ENCODE measurements around the gene GPR148.

The GPR148 gene

DNA sequence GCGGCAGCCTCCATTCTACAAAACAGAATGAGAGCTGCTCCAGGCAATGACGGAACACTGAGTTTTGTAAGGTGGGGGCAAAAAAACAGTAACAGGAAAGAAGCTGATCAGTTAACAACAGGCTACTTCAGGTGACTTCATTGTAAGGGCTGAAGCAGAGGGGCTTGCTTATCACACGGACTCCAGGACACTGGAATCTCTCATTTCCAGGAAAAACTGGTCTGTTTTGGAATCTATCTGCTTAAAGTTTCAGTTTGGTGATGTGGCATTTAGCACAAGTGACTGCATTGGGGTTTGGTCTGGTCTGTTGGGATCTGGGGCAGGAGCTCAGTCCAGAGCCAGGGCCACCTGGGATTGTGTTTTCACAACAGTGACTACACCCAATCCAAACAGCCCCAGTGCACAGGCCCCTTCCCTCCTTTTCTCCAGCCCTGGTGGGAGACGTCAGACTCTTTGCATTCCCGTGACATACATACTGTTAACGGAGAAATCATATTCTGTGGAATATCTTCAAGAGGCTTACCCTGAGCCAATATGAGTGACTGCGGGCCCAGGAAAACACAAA lies 40.6 kb downstream of the GPR148 start:
- DNase-seq (ENCODE audit: low spot score), result no peak

DNA sequence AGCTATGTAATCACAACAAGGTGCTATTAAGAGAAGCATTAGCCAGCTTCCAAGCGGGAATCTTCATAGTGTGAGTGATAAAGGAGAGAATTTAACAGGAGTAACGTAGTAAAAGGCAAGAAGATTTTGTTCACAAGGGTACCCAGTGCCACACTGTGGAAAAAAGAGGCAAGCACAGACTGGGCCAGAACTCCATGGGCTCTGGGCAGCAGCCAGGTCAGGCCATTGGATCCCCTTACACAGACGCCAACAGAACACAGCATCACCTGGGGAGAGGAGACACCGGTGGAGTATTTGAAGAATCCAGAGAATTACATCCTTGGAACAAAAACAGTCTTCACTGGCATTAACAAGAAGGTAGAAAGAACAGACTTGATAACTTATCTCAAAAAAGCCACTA lies 47.7 kb downstream of the GPR148 start:
- no peak for DNase-seq (ENCODE audit: low spot score)

DNA sequence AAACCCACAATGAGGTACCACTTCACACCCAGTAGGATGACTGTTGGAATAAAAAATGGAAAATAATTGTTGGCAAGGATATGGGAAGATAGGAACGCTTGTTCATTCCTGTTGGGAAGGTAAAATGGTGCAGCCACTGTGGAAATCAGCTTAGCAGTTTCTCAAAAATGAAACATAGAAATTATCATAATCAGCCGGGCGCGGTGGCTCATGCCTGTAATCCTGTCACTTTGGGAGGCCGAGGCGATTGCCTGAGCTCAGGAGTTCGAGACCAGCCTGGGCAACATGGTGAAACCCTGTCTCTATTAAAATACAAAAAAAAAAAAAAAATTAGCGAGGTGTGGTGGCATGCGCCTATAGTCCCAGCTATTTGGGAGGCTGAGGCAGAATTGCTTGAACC lies 49.9 kb downstream of the GPR148 start:
- no peak for DNase-seq (ENCODE audit: low spot score)

Data from LoVo (cell line).